Thyroid gland (tissue), 4 donors: Measurements from ENCODE around the gene MED27. TPM values are rescaled to one million over a fixed set of nuclear protein-coding genes. Genes with fewer than 3 reads are reported as not detected.

Source experiments
- DNase-seq, 2 donors: peaks; one replicate each; pipeline ENCODE4 v3.0.0-alpha.2; 2019
- H3K27ac ChIP-seq, 3 donors: fragments of 200-600 bp; sonication (generic); 1 replicate in 2 of 3; 2 replicates in 1 of 3; pipeline ENCODE4 v1.5.1; 2016 to 2019; ENCODE audit warnings: mild to moderate bottlenecking in 1 of 3, moderate library complexity in 1 of 3
- H3K27me3 ChIP-seq: fragments of 200-600 bp; sonication (generic); one replicate; pipeline ENCODE4 v1.5.1; 2019
- H3K36me3 ChIP-seq, 2 donors: fragments of 200-600 bp; sonication (generic); one replicate each; pipeline ENCODE4 v1.5.1; 2016 to 2019
- H3K4me1 ChIP-seq, 2 donors: fragments of 200-600 bp; sonication (generic); one replicate each; pipeline ENCODE4 v1.5.1; 2017 to 2019
- H3K4me3 ChIP-seq, 3 donors: fragments of 200-600 bp; sonication (generic); replicated peaks in 1 of 3; 1 replicate in 2 of 3; 2 replicates in 1 of 3; pipeline ENCODE4 v1.5.1; 2016; ENCODE audit warnings: mild to moderate bottlenecking in 1 of 3
- H3K9me3 ChIP-seq: fragments of 200-600 bp; sonication (generic); one replicate; pipeline ENCODE4 v1.5.1; 2017
- CTCF ChIP-seq, 6 experiments: fragments of 200-600 bp in 3 of 6; fragments of 450-650 bp in 3 of 6; sonication (generic) in 3 of 6; IDR thresholded peaks; one replicate each; pipeline ENCODE4 v1.5.1; 2016 to 2019; ENCODE audit warnings: antibody characterized with exemption in 6 of 6, mild to moderate bottlenecking in 2 of 6, inconsistent platforms in 1 of 6, moderate library complexity in 1 of 6
- POLR2A ChIP-seq, 2 donors: fragments of 450-650 bp; IDR thresholded peaks; one replicate each; pipeline ENCODE4 v1.6.1; 2017; ENCODE audit warnings: antibody characterized with exemption in 2 of 2, mild to moderate bottlenecking in 2 of 2, moderate library complexity in 1 of 2
- WGBS, 2 donors: methylation state at CpG; one replicate each; pipeline ENCODE4 v1.1.5; 2017; 5-methylcytosine and 5-hydroxymethylcytosine counted together
- intact Hi-C: fragments of 100-400 bp; cut with DNase I; formaldehyde crosslinking; loops from one replicate; pipeline ENCODE4 v1.15.1; 2023
- total RNA-seq, 4 donors: library from RNA; depleted of rRNA; stranded (reverse); fragments of >200 nt; gene quantifications; one replicate each; pipeline ENCODE4 v1.2.3, GENCODE V29; 2016

MED27 gene
- total RNA-seq, 4 donors from 2014 or later, result 15.3 to 19.5 (median 16.7) TPM

DNA sequence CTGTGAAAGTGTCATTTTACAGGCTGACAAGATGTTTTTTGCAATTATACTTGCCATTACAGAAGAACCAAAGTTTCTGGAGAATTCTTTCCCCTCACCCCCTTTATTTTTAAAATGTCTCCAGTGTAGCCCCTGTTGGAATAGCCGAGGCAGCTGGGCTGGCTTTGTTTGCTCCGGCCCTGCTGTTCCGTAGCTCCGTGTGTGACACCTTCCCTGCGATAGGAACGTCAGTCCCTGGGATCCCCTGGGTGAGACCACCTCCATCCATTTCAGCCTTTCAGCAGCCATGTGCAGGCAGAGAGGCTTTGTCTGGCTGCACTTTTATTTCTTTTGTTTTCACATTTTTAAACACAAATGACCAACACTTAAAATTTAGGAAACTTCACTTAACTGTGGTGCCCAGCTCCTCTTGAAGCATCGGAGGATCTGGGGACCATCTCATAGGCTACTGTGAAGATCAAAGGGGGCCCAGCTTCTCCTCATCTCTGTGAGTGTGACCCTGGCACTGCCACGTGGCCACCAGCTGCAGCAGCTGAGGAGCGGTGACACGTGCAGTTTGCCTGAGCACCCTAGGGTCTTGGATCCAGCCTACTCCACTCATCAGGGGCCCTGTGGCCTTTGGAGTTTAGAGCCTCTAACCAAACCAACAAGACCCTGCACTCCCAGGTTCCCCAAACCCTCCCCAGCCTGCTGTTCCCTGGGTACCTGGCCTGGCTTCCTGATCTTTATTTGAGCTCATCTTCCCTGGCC, 214.0 kb downstream of the MED27 start:
- H3K4me3 ChIP-seq, result no peak overlapping the region
- no peak overlapping the region for H3K27ac ChIP-seq
- no peak for DNase-seq
- TF ChIP-seq CTCF (IDR thresholded peaks at IDR 0.05) (no peak), POLR2A (IDR thresholded peaks at IDR 0.05) (no peak)
- H3K9me3 ChIP-seq, result no peaks in the 10 kb centered on the region
- intact Hi-C loops, result no loop called here
- no peaks in the 10 kb centered on the region for H3K4me1 ChIP-seq
- peaks cover 0 to 5% of the 10 kb centered on the region in 2 donors for H3K36me3 ChIP-seq
- no peaks in the 10 kb centered on the region for H3K27me3 ChIP-seq
- WGBS, 2 donors, result 92% methylated on average over 9 to 10 of the region's 10 CpGs

DNA sequence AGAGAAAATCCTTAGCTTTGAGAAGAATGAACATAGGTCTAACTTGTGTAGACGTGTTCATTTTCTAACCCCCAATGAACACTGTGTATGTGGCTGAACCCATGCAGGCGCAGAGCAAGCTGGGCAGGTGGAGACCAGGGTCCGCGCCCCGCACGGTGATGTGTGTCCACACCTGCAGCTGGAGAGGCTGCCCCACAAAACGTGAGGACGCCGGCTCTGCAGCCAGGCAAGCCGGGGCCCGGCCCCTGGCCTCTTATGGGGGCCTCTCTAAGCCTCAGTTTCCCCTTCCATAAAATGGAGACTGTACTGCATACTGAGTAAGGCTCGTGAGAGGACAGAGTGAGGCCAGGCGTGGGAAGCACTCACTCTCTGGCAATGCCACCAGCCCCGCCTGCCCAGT, 215.1 kb downstream of the MED27 start:
- no peak for DNase-seq
- 96 to 97% methylated on average over 14 of the region's 14 CpGs for WGBS, 2 donors
- Histone ChIP-seq H3K27ac (no peak overlapping the region), H3K4me1 (no peaks in the 10 kb centered on the region), H3K27me3 (no peaks in the 10 kb centered on the region), H3K36me3 (peaks cover 0 to 10% of the 10 kb centered on the region in 2 donors), H3K4me3 (no peak overlapping the region), H3K9me3 (no peaks in the 10 kb centered on the region)
- TF ChIP-seq CTCF (IDR thresholded peaks at IDR 0.05) (no peak), POLR2A (IDR thresholded peaks at IDR 0.05) (no peak)
- intact Hi-C loops, result no loop called here

GRCh38 chr9:131863306-131863896, 216.3 kb downstream of the MED27 start:
- H3K36me3 ChIP-seq, result peaks cover 0 to 10% of the 10 kb centered on the region in 2 donors
- H3K4me3 ChIP-seq, result no peak overlapping the region
- H3K9me3 ChIP-seq, result no peaks in the 10 kb centered on the region
- no peak overlapping the region for H3K27ac ChIP-seq
- WGBS, 2 donors, result 71 to 90% methylated on average over 16 of the region's 16 CpGs
- DNase-seq, result no peak
- intact Hi-C loops, result no loop called here
- TF ChIP-seq POLR2A (IDR thresholded peaks at IDR 0.05) (no peak), CTCF (IDR thresholded peaks at IDR 0.05) (no peak)
- no peaks in the 10 kb centered on the region for H3K4me1 ChIP-seq
- H3K27me3 ChIP-seq, result no peaks in the 10 kb centered on the region

DNA sequence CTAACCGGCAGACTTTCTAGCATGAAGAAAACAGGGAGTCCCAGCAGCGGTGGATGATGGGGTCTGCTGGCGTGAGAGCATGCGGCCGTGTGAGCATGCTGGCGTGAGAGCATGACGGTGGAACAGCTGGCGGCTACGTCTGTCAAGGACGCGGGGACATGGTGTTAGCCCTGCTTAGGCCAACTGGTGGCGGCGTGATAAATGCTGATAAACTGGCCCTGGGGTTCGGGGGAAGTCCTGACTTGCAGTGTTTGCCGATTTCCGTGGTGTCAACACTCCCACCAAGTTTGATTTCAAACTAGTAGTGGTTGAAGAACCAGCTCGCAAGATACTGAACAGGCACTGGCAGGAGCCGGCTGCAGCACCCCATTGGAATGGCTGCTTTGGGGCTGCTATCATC, 217.4 kb downstream of the MED27 start:
- 87 to 93% methylated on average over 18 of the region's 18 CpGs for WGBS, 2 donors
- no peak for DNase-seq
- no peaks in the 10 kb centered on the region for H3K4me1 ChIP-seq

DNA sequence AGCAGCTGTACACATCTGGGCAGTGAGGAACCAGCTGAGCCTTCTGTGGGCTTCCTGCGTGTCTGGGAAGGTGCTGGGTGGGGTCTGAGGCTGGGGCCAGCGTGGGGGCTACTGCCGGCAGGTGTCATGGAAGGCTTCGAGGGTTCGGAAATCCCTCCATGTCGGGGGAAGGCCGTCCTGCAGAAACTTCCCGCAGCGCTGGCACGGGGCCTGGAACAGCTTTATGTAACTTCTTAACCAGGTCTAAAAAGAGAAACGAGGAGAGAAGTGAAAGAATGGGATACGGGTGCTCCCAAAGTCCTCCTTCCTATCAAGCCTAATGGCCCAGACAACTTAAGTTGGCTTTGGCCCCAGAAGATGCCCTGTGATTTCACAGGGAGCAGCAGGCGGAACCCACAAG, 219.2 kb downstream of the MED27 start:
- DNase-seq, result no peak

More for the DNA sequence above, 217.4 kb downstream of the MED27 start:
- H3K36me3 ChIP-seq, result peaks cover 0 to 10% of the 10 kb centered on the region in 2 donors
- no peaks in the 10 kb centered on the region for H3K27me3 ChIP-seq
- H3K9me3 ChIP-seq, result no peaks in the 10 kb centered on the region
- H3K27ac ChIP-seq, result no peak overlapping the region
- H3K4me3 ChIP-seq, result no peak overlapping the region
- intact Hi-C loops, result no loop called here
- no peak for TF ChIP-seq POLR2A (IDR thresholded peaks at IDR 0.05)

More for the DNA sequence above, 219.2 kb downstream of the MED27 start:
- intact Hi-C loops, result no loop called here
- 93 to 98% methylated on average over 12 to 13 of the region's 13 CpGs for WGBS, 2 donors
- H3K27ac ChIP-seq, result no peak overlapping the region
- H3K36me3 ChIP-seq, result peaks cover 0 to 10% of the 10 kb centered on the region in 2 donors
- H3K4me1 ChIP-seq, result no peaks in the 10 kb centered on the region
- no peaks in the 10 kb centered on the region for H3K27me3 ChIP-seq
- TF ChIP-seq CTCF (IDR thresholded peaks at IDR 0.05) (no peak), POLR2A (IDR thresholded peaks at IDR 0.05) (no peak)
- no peak overlapping the region for H3K4me3 ChIP-seq
- no peaks in the 10 kb centered on the region for H3K9me3 ChIP-seq
